Measurements from ENCODE around the gene TLCD4. TPM values are rescaled to one million over a fixed set of nuclear protein-coding genes. Genes with fewer than 3 reads are reported as not detected.

Gene TLCD4
- total and polyA plus RNA-seq, 2 of the 8 experiments (the other 6 are each of a cell fraction or from before 2014, with no cell fraction given): 0.79 to 4.2 TPM

DNA sequence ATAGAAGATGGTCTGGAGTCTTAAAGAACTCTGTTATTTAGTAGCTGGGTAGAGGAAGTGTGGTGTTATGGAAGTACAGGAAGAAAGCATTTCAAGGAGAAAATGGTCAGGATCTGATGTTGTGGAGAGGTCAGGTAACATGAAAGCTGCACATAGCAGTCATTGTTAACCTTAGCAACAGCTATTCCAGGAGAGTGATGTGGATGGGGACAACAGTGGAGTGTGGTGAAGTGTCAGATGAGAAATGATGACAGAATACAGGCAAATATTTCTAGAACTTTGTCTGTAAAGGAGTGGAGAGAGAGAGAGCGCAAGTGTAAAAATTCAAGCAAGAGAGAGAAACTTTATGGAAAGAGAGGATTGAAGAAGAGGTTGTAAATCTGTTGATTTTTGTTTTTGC is 15.6 kb downstream of the TLCD4 start:
- Histone ChIP-seq H4K91ac (replicated peaks; ENCODE audit: insufficient read length, low read length) (no peak overlapping the region), H3K56ac (replicated peaks; ENCODE audit: insufficient read length, low read depth, low read length) (no peak overlapping the region), H2BK12ac (ENCODE audit: low read depth, low read length) (no peak overlapping the region), H3K4me2 (ENCODE audit: insufficient read depth in 1 of 2, low read depth in 2 of 2, low read length in 2 of 2) (no peak overlapping the region), H3K4me1 (replicated peaks in 1 of 4; ENCODE audit: control insufficient read depth in 3 of 4, insufficient read depth in 4 of 4, low read length in 3 of 4) (no peaks in the 10 kb centered on the region; a peak in 1 of 7 replicates), H3K9me3 (ENCODE audit: insufficient read depth in 2 of 2, low read depth in 1 of 2, low read length in 1 of 2) (no peaks in the 10 kb centered on the region), H3K23ac (ENCODE audit: insufficient read length) (no peak overlapping the region), H2AFZ (ENCODE audit: low read length) (no peak overlapping the region), H3K4ac (replicated peaks; ENCODE audit: insufficient read length, low read depth, low read length) (no peak overlapping the region), H2AK5ac (ENCODE audit: low read depth, low read length) (no peak overlapping the region), H2BK20ac (ENCODE audit: low read length) (no peak overlapping the region), H2BK15ac (ENCODE audit: low read length) (no peak overlapping the region), H3K18ac (ENCODE audit: extremely low read depth, low read length) (no peak overlapping the region), H4K20me1 (replicated peaks in 1 of 2; ENCODE audit: control insufficient read depth in 1 of 2, insufficient read depth in 2 of 2, low read length in 2 of 2) (peaks cover 0 to 2% of the 10 kb centered on the region in 2 experiments), H3K79me2 (ENCODE audit: control insufficient read depth in 1 of 2, insufficient read depth in 2 of 2, low read length in 2 of 2) (peaks cover 0 to 2% of the 10 kb centered on the region in 2 experiments; a peak in 1 of 4 replicates), H4K5ac (ENCODE audit: insufficient read length, low read depth, low read length) (no peak overlapping the region), H3K4me3 (ENCODE audit: extremely low read depth in 1 of 4, insufficient read depth in 2 of 4, low read depth in 3 of 4, low read length in 4 of 4) (no peak overlapping the region), H2BK5ac (ENCODE audit: low read depth, low read length) (no peak overlapping the region), H3K79me1 (ENCODE audit: low read depth, low read length) (no peaks in the 10 kb centered on the region; the same call in none of the 2 replicates), H3K36me3 (ENCODE audit: control insufficient read depth in 2 of 4, insufficient read depth in 4 of 4, low read length in 3 of 4) (no peaks in the 10 kb centered on the region), H3K14ac (ENCODE audit: insufficient read length) (no peak overlapping the region), H2BK120ac (replicated peaks; ENCODE audit: low read depth, low read length) (no peak overlapping the region), H3K23me2 (ENCODE audit: low read depth, low read length) (no peaks in the 10 kb centered on the region), H4K8ac (ENCODE audit: extremely low read depth, insufficient read depth, low read length) (no peak overlapping the region), H3K27me3 (replicated peaks in 1 of 4; ENCODE audit: control insufficient read depth in 3 of 4, extremely low read depth in 1 of 4, insufficient read depth in 3 of 4, low read length in 3 of 4) (no peaks in the 10 kb centered on the region), H3K9ac (replicated peaks in 1 of 4; ENCODE audit: extremely low read depth in 1 of 4, low read depth in 3 of 4, low read length in 3 of 4) (no peak overlapping the region), H3K27ac (ENCODE audit: low read depth, low read length) (no peak overlapping the region)
- no peak for FAIRE-seq
- TF ChIP-seq, protein P1, sequence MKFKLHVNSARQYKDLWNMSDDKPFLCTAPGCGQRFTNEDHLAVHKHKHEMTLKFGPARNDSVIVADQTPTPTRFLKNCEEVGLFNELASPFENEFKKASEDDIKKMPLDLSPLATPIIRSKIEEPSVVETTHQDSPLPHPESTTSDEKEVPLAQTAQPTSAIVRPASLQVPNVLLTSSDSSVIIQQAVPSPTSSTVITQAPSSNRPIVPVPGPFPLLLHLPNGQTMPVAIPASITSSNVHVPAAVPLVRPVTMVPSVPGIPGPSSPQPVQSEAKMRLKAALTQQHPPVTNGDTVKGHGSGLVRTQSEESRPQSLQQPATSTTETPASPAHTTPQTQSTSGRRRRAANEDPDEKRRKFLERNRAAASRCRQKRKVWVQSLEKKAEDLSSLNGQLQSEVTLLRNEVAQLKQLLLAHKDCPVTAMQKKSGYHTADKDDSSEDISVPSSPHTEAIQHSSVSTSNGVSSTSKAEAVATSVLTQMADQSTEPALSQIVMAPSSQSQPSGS (IDR thresholded peaks at IDR 0.05; ENCODE audit: low read length): no peak
- TF ChIP-seq YY1 (IDR thresholded peaks at IDR 0.05; ENCODE audit: low read depth, low read length) (no peak), ASH2L (IDR thresholded peaks at IDR 0.05; ENCODE audit: low read length) (no peak), RXRA (IDR thresholded peaks at IDR 0.05; ENCODE audit: insufficient read depth, low read depth, low read length) (no peak)
- TF ChIP-seq, protein P2, sequence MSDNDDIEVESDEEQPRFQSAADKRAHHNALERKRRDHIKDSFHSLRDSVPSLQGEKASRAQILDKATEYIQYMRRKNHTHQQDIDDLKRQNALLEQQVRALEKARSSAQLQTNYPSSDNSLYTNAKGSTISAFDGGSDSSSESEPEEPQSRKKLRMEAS (IDR thresholded peaks at IDR 0.05): no peak
- WGBS, 2 experiments (ENCODE audit: extremely low coverage in 1 of 2, insufficient coverage in 1 of 2, insufficient read length in 1 of 2, insufficient replicate concordance in 2 of 2, low coverage in 1 of 2, low lambda C conversion rate in 2 of 2, missing lambda C conversion rate in 1 of 2): 92% methylated on average over 1 of the region's 1 CpG; no CpG with 5 or more reads in 1 of the 2 experiments
- ChIA-PET CTCF (ENCODE audit: partially characterized antibody) (interaction anchor here (1.1 to 1.7 kb wide), 3 partner anchors 14 to 103 kb away, joined by 6 to 7 read pairs (median 7); partner anchors contain the start of gene TLCD4), POLR2A (ENCODE audit: partially characterized antibody) (interaction anchor here (1.2 kb wide), 1 partner anchor 17 kb away, joined by 3 read pairs; no protein-coding TSS in a partner anchor)
- no peak for DNase-seq (ENCODE audit: low read depth in 1 of 2, low spot score in 2 of 2)

Data from H1 (cell line).